HG03064 (cell line): ENCODE measurements around the gene MPO.

Source experiments
- ATAC-seq: cut with Tn5 transposase; IDR thresholded peaks from one replicate; pipeline ENCODE4 v1.9.1; 2021; ENCODE audit warnings: low read depth; ENCODE audit not compliant: unreplicated experiment

The MPO gene

GRCh38 chr17:58282442-58282841 is 1.7 kb upstream of the MPO start:
- ATAC-seq: no peak

DNA sequence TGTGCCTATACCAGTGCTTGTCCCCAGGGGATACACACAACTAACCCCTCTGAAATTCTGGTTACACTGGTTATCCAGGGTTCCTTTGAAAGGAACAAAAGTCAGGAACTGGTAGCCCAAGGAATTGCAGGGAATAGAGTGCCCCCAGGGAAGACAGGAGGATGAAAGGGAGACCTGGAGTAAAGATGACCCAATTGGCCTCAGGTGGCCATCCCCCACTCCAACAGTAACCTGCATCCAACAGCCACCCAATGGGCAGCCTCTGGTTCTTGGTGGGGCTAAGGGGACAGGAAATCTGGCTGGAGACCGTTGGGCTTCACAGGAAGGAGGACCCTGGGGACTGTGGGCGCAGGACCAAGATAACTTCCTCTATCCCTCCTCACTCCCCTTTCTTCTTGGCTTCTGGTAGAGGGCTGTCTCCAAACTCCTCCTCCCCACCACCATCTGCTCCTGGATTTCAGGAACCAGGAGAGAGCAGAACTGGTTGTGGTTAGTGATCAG is 826 bp upstream of the MPO start:
- ATAC-seq: no peak

DNA sequence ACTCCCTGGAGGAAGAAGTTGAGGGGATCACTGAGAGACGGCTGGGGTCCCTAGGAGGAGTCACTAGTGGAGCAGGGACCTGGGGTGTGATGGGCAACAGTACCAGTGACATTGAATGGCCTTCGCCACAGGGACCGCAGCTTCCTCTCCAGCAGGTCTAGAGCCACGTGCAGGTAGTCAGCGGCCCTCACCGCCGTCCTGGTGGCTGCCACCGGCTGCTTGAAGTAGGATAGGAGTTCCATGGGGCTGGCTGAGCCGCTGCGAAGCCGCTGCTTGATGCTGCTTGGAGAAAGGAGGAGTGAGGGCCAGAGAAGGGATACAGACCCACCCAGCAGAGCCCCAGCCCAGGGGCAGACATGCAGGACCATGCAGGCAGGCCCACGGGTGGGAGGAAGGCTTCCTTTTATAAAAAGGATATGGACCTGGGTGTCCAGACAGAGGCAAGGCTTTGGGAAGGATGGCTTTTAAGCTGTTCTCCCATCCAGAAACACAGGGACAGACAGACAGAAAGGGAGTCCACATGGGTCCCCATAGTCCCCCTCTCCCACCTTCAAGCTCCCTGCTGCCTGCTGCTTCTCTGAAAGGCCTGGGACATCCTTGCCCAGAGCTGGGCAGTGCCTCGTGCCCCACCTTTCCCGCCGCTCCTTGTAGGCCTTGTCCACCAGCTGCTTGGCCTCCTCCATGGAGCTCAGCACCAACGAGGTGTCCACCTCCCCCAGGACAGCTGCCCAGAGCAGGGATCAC is 827 bp downstream of the MPO start:
- ATAC-seq: no peak

- ATAC-seq: no peak
These were observed 1.6 kb downstream of the MPO start for GRCh38 chr17:58279016-58279711.

DNA sequence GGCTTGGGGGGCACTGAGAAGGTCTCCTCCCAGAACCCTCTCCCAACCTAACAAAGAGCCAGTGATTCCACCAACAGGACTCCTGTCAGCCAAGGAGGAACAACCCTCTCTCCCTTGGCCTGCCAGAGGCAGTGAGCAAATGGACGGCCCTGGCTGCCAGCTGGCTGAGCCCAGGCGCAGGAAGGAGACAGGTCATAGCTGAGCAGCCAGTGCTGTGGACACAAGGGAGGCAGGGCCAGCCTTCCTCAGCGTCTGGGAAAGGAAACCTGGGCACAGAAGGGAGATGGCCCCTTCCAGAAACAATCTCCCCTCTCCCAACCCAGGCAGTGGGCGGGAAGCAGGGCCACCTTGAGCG is 2.1 kb downstream of the MPO start:
- no peak for ATAC-seq

DNA sequence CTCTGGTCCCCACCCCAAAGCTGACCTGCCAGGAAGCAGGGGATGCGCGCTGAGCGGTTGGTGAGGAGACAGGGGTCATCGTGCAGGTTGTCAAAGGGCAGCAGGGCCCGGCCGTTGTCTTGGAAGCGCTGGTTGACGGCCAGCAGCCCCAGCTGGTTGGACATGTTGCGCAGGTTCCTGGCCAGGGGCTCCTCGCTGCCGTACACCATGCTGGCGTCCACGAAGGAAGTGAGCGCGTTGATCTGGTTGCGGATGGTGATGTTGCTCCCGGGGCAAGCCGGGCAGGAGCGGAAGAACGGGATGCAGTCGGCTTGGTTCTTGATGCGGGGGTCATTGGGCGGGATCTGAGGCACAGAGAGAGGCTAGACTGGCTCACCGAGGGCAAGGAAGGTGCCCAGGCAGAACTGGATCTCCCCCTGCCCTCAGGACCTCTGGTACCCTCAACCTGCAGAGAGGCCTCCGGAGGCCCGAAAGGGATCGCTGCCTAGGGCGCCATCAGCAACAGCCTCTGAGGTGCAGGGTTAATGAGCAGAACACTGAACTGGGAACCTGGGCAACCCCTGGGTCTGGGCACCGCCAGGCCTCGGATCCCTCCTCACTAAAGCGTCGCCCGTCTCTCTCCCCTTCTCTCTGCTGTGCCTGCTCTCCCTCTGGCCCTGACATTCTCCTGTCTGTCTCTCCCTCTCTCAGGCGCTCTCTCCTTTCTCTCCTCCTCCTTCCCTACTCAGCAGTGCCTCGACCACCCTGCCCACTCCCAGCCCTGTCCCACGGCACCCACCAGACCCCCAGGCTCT is 2.7 kb downstream of the MPO start:
- no peak for ATAC-seq

- ATAC-seq: no peak
These were observed 3.5 kb downstream of the MPO start for GRCh38 chr17:58277107-58277801.

GRCh38 chr17:58276423-58276822 is 4.3 kb downstream of the MPO start:
- ATAC-seq: no peak

GRCh38 chr17:58275417-58275816 is 5.3 kb downstream of the MPO start:
- ATAC-seq: no peak

DNA sequence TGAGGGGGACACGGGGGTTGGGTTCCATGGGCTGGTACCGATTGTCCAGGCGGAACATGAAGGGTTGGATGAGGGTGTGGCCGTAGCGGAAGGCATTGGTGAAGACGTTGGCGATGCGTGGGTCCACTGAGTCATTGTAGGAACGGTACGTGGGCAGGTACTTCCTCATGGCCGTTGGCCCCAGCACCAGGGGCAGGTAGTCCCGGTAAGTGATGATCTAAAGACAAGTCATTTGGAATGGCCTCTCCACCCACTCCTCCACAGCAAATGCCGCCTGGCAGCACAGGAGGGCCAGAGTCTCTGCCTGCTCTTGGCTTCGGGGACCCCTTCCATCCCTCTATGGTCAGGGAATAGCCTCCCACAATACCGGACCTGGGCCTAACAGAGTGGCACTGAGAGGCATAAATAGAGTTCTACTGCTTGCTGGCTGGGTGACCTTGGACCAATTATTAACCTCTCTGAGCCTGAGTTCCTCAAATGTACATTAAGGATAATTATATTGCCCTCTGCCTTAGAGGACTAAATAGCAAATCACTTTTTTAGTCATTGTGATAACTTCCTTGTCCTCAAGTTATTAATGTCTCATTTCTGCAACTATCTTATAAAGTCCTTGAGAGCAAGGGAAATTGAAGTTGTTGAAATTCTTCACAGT is 7.2 kb downstream of the MPO start:
- ATAC-seq: no peak

DNA sequence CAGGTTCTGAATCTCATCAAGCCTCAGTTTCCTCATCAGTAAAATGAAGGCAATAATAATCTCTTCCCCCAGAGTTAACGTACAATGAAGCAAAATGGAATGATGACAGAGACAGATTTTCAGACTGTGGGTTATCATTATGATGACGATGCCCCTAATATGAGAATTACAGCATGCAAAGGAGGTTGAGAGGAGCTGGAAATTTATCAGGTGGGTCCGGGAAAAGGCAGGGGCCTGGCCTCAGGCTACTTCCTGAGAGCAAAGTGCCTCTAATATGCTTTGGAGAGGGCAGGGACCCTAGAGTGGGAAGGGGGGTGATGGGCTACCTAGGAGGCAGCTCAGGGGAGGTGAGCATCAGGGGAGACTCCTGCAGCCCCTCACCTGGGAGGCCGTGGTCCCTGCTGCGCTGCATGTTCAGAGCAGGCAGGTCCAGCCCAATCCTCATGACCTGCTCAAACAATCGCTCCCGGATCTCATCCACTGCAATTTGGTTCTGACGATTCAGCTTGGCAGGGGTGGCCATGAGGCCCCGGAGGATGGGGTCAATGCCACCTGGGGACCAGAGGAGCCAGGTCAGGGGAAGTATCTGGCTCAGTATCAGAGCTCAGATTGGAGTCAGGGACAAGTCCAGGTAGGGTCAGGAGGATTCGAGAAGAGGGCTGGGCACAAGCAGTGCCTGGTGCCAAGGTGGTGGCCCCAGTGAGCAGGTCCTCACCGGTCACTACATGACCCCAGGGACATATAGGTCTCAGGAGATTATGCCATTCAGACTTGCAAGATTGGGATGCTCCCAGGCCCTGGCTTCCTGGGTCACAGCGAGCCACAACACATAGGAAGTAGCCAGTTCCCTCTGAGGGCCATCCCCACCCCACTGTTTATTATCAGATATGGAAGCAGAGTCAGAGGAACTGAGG is 8.1 kb downstream of the MPO start:
- no peak for ATAC-seq

- no peak for ATAC-seq
These were observed 9.4 kb downstream of the MPO start for GRCh38 chr17:58271216-58271931.

DNA sequence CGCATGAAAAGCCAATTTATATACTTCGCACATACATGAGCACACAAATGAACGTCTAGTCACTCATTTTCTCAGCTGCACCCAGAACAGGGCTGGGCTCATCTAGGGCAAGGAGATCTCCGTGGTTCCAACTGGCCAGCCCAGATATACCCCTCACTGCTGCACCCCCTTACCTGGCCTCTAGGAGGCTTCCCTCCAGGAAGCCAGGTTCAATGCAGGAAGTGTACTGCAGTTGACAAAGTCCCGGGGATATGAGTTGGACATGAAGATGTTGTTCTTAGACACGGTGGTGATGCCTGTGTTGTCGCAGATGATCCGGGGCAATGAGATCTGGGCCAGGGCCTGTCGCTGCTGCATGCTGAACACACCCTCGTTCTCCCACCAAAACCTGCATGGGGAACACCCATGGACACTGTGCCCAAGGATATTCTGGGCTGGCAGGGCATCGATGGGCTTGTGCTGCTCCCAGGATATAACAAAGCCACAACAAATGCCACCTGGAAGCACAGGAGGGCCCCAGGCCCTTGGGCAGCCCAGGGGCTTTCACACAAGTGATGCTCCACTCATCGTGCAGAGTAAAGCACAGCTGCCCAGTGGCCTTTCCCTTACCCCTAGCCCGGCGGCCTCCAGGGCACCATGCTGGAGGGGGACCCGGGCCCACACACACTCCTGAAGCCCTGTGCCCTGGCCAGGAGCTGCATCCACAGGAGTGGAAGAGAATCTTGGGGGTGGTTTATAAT is 10.1 kb downstream of the MPO start:
- no peak for ATAC-seq

DNA sequence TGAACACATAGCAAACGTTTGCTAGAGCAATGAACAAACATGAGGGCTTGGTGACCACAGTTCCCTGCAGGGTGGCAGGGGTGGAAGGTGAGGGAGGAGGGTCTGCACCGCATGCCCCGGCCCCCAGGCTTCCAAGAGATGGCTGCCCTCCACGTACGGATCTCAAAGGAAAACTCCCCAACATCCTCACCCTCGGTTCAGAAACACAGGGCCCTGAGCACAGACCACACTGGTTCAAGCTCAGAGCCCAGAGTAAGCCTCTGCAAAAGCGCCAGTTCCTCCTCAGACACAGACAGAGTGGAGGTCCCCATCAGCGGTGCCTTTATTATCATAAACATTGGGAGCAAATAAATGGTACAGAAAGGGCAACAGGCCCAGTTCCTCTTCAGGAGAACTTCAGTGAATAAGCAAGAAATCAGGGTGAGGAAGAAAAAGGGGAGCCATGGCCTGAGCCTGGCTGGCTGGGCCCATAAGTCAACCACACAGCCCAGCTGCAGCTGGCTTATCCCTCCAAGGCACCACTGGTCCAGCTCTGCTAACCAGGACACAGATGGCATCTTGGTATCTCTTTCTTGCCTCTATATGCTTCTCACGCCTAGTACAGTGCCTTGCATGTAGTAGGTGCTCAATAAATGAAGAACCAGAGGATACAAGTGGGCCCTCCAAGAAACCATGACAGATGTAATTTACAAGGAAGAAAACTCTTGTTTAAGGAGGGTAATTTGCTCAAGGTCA is 11.0 kb downstream of the MPO start:
- no peak for ATAC-seq

DNA sequence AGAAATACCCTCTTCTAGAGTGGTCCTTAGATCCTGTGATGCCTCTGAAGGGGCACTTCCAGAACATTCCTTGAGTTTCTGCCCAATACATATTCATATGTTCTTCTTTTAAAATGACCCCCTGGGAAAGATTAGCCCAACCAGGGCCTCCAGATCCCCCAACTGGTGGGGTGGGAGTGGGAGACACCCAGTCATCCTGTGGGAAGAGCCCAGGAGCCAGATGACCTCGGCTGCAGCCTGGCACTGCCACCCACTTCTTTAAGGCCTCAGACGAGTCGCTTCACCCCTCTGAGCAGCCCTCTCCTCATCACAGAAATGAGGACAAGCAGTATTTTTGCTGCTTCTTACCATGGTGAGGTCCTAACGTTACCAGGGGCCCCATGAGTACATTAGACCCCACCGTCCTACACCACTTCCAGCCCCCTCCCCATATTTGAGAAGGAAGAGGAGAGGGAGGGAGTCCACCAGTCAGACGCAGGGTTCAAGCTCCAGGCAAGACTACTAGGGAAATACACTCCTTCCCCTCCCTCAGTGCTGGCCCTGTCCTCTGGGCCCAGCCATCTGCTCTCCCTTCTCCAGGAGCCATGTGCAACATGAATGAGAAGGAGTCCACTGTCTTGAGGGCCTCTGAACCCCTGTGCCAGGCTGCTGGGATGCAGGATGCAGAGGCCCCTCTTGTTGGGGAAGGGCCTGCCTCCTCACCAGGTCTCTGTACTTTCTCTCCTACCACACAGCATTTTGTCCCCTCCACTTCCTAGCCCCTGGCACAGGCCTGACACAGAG is 11.8 kb downstream of the MPO start:
- ATAC-seq: no peak

GRCh38 chr17:58268326-58268725 is 12.4 kb downstream of the MPO start:
- ATAC-seq: no peak
